ENCODE measurements around the gene CALR3. TPM values are rescaled to one million over a fixed set of nuclear protein-coding genes. Genes with fewer than 3 reads are reported as not detected.

Gene CALR3
- total and polyA plus RNA-seq, 2 of the 8 experiments (the other 6 are each of a cell fraction or from before 2014, with no cell fraction given) = 0.11 to 0.32 TPM

- Histone ChIP-seq H3K4ac (replicated peaks; ENCODE audit: insufficient read length, low read depth, low read length) (peak within 1 kb of the TSS; percentile 32), H2BK20ac (ENCODE audit: low read length) (no peak within 1 kb of the TSS)
- CTCF ChIA-PET (ENCODE audit: partially characterized antibody) = interaction anchor here (1.2 to 1.6 kb wide), 2 partner anchors 14 to 23 kb away, joined by 3 read pairs; no protein-coding TSS in a partner anchor
- TF ChIP-seq KDM4A (IDR thresholded peaks at IDR 0.05; ENCODE audit: low read depth, low read length, severe bottlenecking) = peak; percentile 50
- TF ChIP-seq EP300 (IDR thresholded peaks at IDR 0.05; ENCODE audit: borderline replicate concordance in 1 of 2, low read depth in 2 of 2, low read length in 2 of 2) = no peak
- TF ChIP-seq GABPA (IDR thresholded peaks at IDR 0.05; ENCODE audit: borderline replicate concordance, insufficient read depth, low read length) = peak; percentile 89
- no peak for TF ChIP-seq FOSL1 (IDR thresholded peaks at IDR 0.05; ENCODE audit: insufficient read depth, low read depth, low read length)
- peak; percentile 63 for TF ChIP-seq MAX (IDR thresholded peaks at IDR 0.05)
- TF ChIP-seq BACH1 (IDR thresholded peaks at IDR 0.05; ENCODE audit: low read length) = peak; percentile 65
- TF ChIP-seq RBBP5 (IDR thresholded peaks at IDR 0.05; ENCODE audit: borderline replicate concordance, low read depth, low read length) = peak; percentile 64; the same call in 1 of the 2 replicates
- TF ChIP-seq SRF (IDR thresholded peaks at IDR 0.05; ENCODE audit: low read depth, low read length) = no peak
- TF ChIP-seq RNF2 (IDR thresholded peaks at IDR 0.05; ENCODE audit: borderline replicate concordance, low read depth, low read length, missing control alignments, poor library complexity, severe bottlenecking) = no peak
These were observed 46.3 kb upstream of the CALR3 start, which contains the start of gene CHERP for GRCh38 chr19:16542045-16542909. Gene CHERP, minus strand, starts transcription at chr19:16542437. Its CDS starts 59 bp downstream, at chr19:16542378.

More at GRCh38 chr19:16542045-16542909, 46.3 kb upstream of the CALR3 start, which contains the start of gene CHERP:
- H2BK12ac ChIP-seq (ENCODE audit: low read depth, low read length) = no peak within 1 kb of the TSS
- peaks cover 14 to 22% of the 10 kb centered on the region in 2 experiments for H4K20me1 ChIP-seq (replicated peaks in 1 of 2; ENCODE audit: control insufficient read depth in 1 of 2, insufficient read depth in 2 of 2, low read length in 2 of 2)
- H2AFZ ChIP-seq (ENCODE audit: low read length) = no peak within 1 kb of the TSS
- POLR2A ChIA-PET (ENCODE audit: partially characterized antibody) = interaction anchor here (0.8 to 1.6 kb wide), 9 partner anchors 9 to 50 kb away, joined by 3 to 7 read pairs (median 3); no protein-coding TSS in a partner anchor
- no peak for FAIRE-seq
- H3K27ac ChIP-seq (ENCODE audit: low read depth, low read length) = peak within 1 kb of the TSS; percentile 89
- no peak within 1 kb of the TSS for H2BK15ac ChIP-seq (ENCODE audit: low read length)
- H3K4me3 ChIP-seq (ENCODE audit: extremely low read depth in 1 of 4, insufficient read depth in 2 of 4, low read depth in 3 of 4, low read length in 4 of 4) = peak within 1 kb of the TSS; percentile 86 to 99 (median 99)
- H3K9me3 ChIP-seq (ENCODE audit: insufficient read depth in 2 of 2, low read depth in 1 of 2, low read length in 1 of 2) = no peaks in the 10 kb centered on the region
- peak within 1 kb of the TSS; percentile 91 to 95 for H3K4me2 ChIP-seq (ENCODE audit: insufficient read depth in 1 of 2, low read depth in 2 of 2, low read length in 2 of 2)
- peak within 1 kb of the TSS; percentile 85 to 92 (median 91) for H3K9ac ChIP-seq (replicated peaks in 1 of 4; ENCODE audit: extremely low read depth in 1 of 4, low read depth in 3 of 4, low read length in 3 of 4)
- H2BK5ac ChIP-seq (ENCODE audit: low read depth, low read length) = peak within 1 kb of the TSS; percentile 80
- WGBS, 2 experiments (ENCODE audit: extremely low coverage in 1 of 2, insufficient coverage in 1 of 2, insufficient read length in 1 of 2, insufficient replicate concordance in 2 of 2, low coverage in 1 of 2, low lambda C conversion rate in 2 of 2, missing lambda C conversion rate in 1 of 2) = 2% methylated on average over 52 of the region's 108 CpGs; no CpG with 5 or more reads in 1 of the 2 experiments
- H2BK120ac ChIP-seq (replicated peaks; ENCODE audit: low read depth, low read length) = no peak within 1 kb of the TSS
- peak; percentile 60 to 93 for DNase-seq (ENCODE audit: low read depth in 1 of 2, low spot score in 2 of 2)
- H3K36me3 ChIP-seq (ENCODE audit: control insufficient read depth in 2 of 4, insufficient read depth in 4 of 4, low read length in 3 of 4) = peaks cover 0 to 20% (median 6%) of the 10 kb centered on the region in 4 experiments; a peak in 5 of 8 replicates
- peaks cover 7% of the 10 kb centered on the region; the same call in 1 of the 2 replicates for H3K79me1 ChIP-seq (ENCODE audit: low read depth, low read length)
- H3K23me2 ChIP-seq (ENCODE audit: low read depth, low read length) = peaks cover 6% of the 10 kb centered on the region; the same call in 1 of the 2 replicates
- peak within 1 kb of the TSS; percentile 97 for H4K8ac ChIP-seq (ENCODE audit: extremely low read depth, insufficient read depth, low read length)
- no peak within 1 kb of the TSS for H3K14ac ChIP-seq (ENCODE audit: insufficient read length)
- H4K5ac ChIP-seq (ENCODE audit: insufficient read length, low read depth, low read length) = peak within 1 kb of the TSS; percentile 86
- peak within 1 kb of the TSS; percentile 86 for H3K56ac ChIP-seq (replicated peaks; ENCODE audit: insufficient read length, low read depth, low read length)
- H3K18ac ChIP-seq (ENCODE audit: extremely low read depth, low read length) = peak within 1 kb of the TSS; percentile 13; the same call in 1 of the 2 replicates
- peaks cover 35 to 59% of the 10 kb centered on the region in 2 experiments for H3K79me2 ChIP-seq (ENCODE audit: control insufficient read depth in 1 of 2, insufficient read depth in 2 of 2, low read length in 2 of 2)
- peak within 1 kb of the TSS; percentile 74 for H4K91ac ChIP-seq (replicated peaks; ENCODE audit: insufficient read length, low read length)
- H3K4me1 ChIP-seq (replicated peaks in 1 of 4; ENCODE audit: control insufficient read depth in 3 of 4, insufficient read depth in 4 of 4, low read length in 3 of 4) = peaks cover 0 to 5% (median 3%) of the 10 kb centered on the region in 4 experiments; a peak in 4 of 7 replicates
- H2AK5ac ChIP-seq (ENCODE audit: low read depth, low read length) = 0 out of 2 replicates have a peak within 1 kb of the TSS, but pooled peaks have one; percentile 69
- H3K23ac ChIP-seq (ENCODE audit: insufficient read length) = no peak within 1 kb of the TSS
- H3K27me3 ChIP-seq (replicated peaks in 1 of 4; ENCODE audit: control insufficient read depth in 3 of 4, extremely low read depth in 1 of 4, insufficient read depth in 3 of 4, low read length in 3 of 4) = no peaks in the 10 kb centered on the region

All from H1 (cell line).